Measurements from ENCODE around the gene FBXL13. TPM values are rescaled to one million over a fixed set of nuclear protein-coding genes. Genes with fewer than 3 reads are reported as not detected.

The FBXL13 gene
- total RNA-seq, 1 experiment from 2014 or later = 2.5 TPM

DNA sequence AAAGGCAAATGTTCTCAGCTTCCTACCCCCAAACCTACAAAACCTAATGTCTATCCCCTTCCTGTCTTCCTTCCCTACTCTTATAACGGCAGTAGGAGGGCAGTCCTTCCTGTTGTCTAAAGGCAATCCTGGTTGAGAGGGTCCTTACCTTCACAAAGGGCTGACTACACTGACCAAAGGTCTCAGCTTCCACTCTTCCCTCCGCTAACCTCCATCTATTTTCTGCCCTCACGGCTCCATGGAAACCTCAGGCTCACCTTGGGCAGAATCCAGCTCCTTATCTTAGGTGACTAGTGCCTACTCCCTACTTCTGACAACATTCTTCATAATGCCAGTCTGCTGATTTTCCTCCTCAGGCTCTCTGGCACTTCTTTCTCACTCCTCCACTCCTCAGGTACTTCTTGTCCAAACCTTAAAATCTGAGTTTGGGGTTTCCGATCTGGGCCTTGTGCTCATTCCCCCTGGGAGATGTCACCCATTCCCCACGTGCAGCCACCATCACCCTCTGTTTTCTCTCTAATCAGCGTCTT lies 542 bp downstream of the FBXL13 start:
- DNase-seq (ENCODE audit: low read depth, low spot score) (no peak), ATAC-seq (peak; percentile 14)
- TF ChIP-seq, protein P1, sequence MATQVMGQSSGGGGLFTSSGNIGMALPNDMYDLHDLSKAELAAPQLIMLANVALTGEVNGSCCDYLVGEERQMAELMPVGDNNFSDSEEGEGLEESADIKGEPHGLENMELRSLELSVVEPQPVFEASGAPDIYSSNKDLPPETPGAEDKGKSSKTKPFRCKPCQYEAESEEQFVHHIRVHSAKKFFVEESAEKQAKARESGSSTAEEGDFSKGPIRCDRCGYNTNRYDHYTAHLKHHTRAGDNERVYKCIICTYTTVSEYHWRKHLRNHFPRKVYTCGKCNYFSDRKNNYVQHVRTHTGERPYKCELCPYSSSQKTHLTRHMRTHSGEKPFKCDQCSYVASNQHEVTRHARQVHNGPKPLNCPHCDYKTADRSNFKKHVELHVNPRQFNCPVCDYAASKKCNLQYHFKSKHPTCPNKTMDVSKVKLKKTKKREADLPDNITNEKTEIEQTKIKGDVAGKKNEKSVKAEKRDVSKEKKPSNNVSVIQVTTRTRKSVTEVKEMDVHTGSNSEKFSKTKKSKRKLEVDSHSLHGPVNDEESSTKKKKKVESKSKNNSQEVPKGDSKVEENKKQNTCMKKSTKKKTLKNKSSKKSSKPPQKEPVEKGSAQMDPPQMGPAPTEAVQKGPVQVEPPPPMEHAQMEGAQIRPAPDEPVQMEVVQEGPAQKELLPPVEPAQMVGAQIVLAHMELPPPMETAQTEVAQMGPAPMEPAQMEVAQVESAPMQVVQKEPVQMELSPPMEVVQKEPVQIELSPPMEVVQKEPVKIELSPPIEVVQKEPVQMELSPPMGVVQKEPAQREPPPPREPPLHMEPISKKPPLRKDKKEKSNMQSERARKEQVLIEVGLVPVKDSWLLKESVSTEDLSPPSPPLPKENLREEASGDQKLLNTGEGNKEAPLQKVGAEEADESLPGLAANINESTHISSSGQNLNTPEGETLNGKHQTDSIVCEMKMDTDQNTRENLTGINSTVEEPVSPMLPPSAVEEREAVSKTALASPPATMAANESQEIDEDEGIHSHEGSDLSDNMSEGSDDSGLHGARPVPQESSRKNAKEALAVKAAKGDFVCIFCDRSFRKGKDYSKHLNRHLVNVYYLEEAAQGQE (IDR thresholded peaks at IDR 0.05; ENCODE audit: insufficient read depth in 1 of 2, low read depth in 2 of 2, low read length in 1 of 2) = no peak
- TF ChIP-seq, protein P2, sequence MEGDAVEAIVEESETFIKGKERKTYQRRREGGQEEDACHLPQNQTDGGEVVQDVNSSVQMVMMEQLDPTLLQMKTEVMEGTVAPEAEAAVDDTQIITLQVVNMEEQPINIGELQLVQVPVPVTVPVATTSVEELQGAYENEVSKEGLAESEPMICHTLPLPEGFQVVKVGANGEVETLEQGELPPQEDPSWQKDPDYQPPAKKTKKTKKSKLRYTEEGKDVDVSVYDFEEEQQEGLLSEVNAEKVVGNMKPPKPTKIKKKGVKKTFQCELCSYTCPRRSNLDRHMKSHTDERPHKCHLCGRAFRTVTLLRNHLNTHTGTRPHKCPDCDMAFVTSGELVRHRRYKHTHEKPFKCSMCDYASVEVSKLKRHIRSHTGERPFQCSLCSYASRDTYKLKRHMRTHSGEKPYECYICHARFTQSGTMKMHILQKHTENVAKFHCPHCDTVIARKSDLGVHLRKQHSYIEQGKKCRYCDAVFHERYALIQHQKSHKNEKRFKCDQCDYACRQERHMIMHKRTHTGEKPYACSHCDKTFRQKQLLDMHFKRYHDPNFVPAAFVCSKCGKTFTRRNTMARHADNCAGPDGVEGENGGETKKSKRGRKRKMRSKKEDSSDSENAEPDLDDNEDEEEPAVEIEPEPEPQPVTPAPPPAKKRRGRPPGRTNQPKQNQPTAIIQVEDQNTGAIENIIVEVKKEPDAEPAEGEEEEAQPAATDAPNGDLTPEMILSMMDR (IDR thresholded peaks at IDR 0.05) = no peak
- TF ChIP-seq POLR2AphosphoS5 (IDR thresholded peaks at IDR 0.05; ENCODE audit: low read depth, low read length) (no peak), SIN3A (IDR thresholded peaks at IDR 0.05; ENCODE audit: borderline replicate concordance, insufficient read depth, low read depth, low read length) (no peak), TCF7L2 (IDR thresholded peaks at IDR 0.05; ENCODE audit: low read depth, low read length) (no peak)
- Histone ChIP-seq H3K27ac (ENCODE audit: low read length) (peak overlapping the region; percentile 89), H3K4me3 (ENCODE audit: low read depth in 2 of 2, low read length in 2 of 2) (peak overlapping the region; percentile 90 to 91), H3K4me1 (ENCODE audit: control insufficient read depth, insufficient read depth, low read length) (peaks cover 3% of the 10 kb centered on the region; the same call in 1 of the 2 replicates), H3K27me3 (ENCODE audit: control insufficient read depth, insufficient read depth, low read length) (no peaks in the 10 kb centered on the region), H3K9me3 (ENCODE audit: control insufficient read depth, insufficient read depth, low read depth, low read length) (no peaks in the 10 kb centered on the region), H3K36me3 (ENCODE audit: control insufficient read depth, insufficient read depth, low read length) (no peaks in the 10 kb centered on the region; the same call in 1 of the 2 replicates)
- BruUV-seq (replicated peaks) = TSS peak; percentile 90
- intact Hi-C loops (cut with micrococcal nuclease; ENCODE audit: unreplicated experiment) = no loop called here
- CTCF ChIA-PET = no interaction called here
- in situ Hi-C loops (cut with HindIII; ENCODE audit: low pct_unique_long_range_greater_than_20kb, low sequenced_read_pairs) = no loop called here
- POLR2A ChIA-PET = no interaction called here

DNA sequence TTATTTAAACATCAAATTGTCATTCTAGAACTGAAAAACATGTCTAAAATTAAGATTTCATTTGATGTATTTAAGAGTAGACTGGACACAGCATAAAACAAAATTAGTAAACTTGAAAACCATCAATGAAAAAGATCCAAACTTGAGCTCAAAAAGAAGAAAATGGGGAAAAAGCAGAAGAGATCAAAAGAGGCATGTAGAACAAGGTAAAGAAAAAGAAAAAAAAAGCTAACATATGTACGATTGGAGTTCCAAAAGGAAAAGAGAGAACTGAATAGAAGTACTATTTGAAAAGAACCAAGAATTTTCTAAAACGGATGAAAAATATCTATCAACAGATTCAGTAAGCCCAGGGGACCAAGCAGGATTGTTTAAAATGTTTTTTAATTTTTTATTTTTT lies 3.6 kb downstream of the FBXL13 start:
- TF ChIP-seq POLR2AphosphoS5 (IDR thresholded peaks at IDR 0.05; ENCODE audit: low read depth, low read length) (no peak), TCF7L2 (IDR thresholded peaks at IDR 0.05; ENCODE audit: low read depth, low read length) (no peak), SIN3A (IDR thresholded peaks at IDR 0.05; ENCODE audit: borderline replicate concordance, insufficient read depth, low read depth, low read length) (no peak)
- TF ChIP-seq, protein P2 (IDR thresholded peaks at IDR 0.05) = no peak
- TF ChIP-seq, protein P1 (IDR thresholded peaks at IDR 0.05; ENCODE audit: insufficient read depth in 1 of 2, low read depth in 2 of 2, low read length in 1 of 2) = no peak
- Histone ChIP-seq H3K36me3 (ENCODE audit: control insufficient read depth, insufficient read depth, low read length) (no peaks in the 10 kb centered on the region; the same call in 1 of the 2 replicates), H3K27ac (ENCODE audit: low read length) (no peak overlapping the region), H3K27me3 (ENCODE audit: control insufficient read depth, insufficient read depth, low read length) (no peaks in the 10 kb centered on the region), H3K4me3 (ENCODE audit: low read depth in 2 of 2, low read length in 2 of 2) (no peak overlapping the region), H3K4me1 (ENCODE audit: control insufficient read depth, insufficient read depth, low read length) (no peaks in the 10 kb centered on the region; the same call in 1 of the 2 replicates), H3K9me3 (ENCODE audit: control insufficient read depth, insufficient read depth, low read depth, low read length) (no peaks in the 10 kb centered on the region)
- intact Hi-C loops (cut with micrococcal nuclease; ENCODE audit: unreplicated experiment) = no loop called here
- CTCF ChIA-PET = no interaction called here
- POLR2A ChIA-PET = no interaction called here
- DNase-seq (ENCODE audit: low read depth, low spot score) = no peak
- ATAC-seq = no peak
- in situ Hi-C loops (cut with HindIII; ENCODE audit: low pct_unique_long_range_greater_than_20kb, low sequenced_read_pairs) = no loop called here
- BruUV-seq (replicated peaks) = no TSS peak
